GM19467 (cell line): ENCODE results near the gene IRS4.

Experiments used
- ATAC-seq: cut with Tn5 transposase; IDR thresholded peaks from one replicate; pipeline ENCODE4 v1.9.1; 2021; ENCODE audit warnings: mild to moderate bottlenecking, moderate library complexity; ENCODE audit not compliant: unreplicated experiment

Gene IRS4

GRCh38 chrX:108736509-108737479 lies at the start of gene IRS4:
Gene IRS4 (minus strand): TSS chrX:108736563.
- ATAC-seq, result no peak

GRCh38 chrX:108772549-108772948 lies 36.2 kb upstream of the IRS4 start:
- ATAC-seq, result no peak

- no peak for ATAC-seq
These were observed 27.2 kb upstream of the IRS4 start for GRCh38 chrX:108763559-108763958.

DNA sequence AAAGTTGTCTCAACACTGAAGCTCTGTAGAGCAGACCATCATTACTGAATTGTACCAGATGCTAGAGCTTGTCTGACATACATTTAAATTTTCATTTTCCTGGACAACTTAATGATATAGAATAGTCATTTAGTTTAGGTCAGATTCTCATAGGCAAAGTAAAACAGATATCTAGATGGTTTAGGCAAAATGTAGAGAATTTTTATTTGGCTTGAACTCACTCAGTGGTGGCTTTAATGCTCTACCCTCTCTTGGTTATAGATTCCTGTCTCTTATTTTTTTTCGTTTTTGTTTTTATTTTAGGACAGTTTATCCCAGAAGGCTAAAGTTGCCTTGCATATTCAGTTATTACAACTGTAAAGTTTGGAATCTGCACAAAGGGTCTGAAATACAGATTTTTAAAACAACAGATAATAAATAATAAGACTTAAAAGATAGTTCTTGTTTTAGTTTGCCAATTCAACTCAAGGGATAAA lies 4.0 kb upstream of the IRS4 start:
- ATAC-seq, result no peak

DNA sequence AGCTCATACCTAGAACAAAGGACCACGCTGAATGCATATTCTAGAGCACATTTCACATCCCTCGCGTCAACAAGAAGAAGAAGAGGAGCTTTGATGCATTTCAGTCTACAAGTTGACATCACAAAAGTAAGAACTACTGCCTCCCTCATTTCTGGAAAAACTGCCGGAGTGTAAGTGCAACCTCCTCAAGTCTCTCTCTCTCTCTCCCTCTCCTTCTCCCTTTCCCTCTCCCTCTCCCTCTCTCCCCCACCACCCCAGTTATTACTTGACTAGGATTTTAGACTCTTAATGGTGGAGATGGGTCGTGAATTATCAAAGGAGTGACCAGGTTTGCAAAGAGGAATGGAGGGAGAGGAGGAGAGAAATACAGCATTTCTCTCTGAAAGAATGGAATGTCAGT lies 1.4 kb upstream of the IRS4 start:
- ATAC-seq, result no peak

DNA sequence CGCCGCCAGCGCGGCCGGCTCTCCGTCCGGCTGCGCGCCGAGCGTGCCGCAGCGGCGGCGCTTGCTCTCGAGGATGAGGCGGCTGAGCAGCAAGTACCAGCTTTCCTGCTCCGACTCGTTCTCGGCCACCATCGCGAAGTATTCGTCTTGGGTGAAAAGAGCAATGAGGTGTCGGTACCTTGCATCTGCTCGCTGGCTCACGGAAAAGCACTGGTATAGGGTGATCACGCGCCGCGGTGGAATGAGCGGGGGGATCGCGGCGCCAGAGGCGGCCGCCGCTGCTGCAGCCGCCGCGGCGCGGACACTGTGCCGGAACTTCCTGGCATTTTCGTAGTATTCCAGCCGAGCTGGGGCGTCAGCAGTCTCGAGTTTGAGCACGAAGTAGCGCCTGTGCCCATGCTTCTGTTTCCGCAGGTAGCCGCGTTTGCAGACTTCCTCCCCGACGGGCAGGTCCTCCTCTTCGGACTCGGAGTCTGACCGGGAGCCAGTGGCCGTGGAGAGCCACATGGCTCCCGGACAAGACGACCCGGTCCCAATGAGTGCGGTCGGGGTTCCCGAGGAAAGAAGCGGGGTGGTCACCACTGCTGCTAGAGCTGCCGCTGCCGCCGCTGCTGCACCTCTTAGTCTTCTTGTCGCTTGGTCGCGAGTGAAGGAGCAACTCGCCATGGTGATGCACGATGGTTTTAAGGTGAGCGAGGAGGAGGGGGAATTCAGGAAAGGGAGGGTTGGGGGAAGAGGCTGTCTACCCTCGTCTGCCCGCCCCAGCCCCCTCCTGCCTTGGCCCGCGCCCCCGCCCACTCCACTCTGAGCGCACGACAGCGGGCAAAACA lies 469 bp downstream of the IRS4 start:
- no peak for ATAC-seq

DNA sequence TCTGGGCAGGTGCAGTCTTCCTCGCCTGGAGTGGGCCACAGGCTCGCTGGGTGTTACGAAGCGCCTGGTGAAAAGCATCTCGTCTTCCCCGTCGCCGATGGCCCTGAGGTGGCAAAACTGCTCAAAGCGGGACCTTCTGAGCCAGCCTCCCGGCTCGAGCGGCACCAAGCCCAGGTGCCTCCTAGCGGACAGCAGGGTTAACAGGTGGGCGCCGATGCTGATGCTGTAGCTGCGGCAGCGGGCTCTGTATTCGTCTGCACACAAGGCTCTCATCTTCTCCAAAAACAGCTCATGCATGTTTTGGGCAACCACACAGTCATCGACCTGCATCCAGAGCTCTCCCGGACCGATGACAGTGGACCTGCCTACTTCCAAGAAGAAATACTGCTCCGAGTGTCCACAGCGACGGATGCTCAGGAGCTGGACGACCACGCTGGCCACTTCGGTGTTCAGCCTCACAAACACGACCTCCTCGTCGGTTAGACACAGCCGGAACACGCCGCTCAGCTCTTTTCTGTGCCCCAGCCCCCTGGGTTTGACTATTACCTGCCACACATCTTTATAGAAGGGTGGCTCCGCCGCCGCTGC lies 1.2 kb downstream of the IRS4 start:
- no peak for ATAC-seq

GRCh38 chrX:108734426-108734825 lies 1.9 kb downstream of the IRS4 start:
- ATAC-seq, result no peak

DNA sequence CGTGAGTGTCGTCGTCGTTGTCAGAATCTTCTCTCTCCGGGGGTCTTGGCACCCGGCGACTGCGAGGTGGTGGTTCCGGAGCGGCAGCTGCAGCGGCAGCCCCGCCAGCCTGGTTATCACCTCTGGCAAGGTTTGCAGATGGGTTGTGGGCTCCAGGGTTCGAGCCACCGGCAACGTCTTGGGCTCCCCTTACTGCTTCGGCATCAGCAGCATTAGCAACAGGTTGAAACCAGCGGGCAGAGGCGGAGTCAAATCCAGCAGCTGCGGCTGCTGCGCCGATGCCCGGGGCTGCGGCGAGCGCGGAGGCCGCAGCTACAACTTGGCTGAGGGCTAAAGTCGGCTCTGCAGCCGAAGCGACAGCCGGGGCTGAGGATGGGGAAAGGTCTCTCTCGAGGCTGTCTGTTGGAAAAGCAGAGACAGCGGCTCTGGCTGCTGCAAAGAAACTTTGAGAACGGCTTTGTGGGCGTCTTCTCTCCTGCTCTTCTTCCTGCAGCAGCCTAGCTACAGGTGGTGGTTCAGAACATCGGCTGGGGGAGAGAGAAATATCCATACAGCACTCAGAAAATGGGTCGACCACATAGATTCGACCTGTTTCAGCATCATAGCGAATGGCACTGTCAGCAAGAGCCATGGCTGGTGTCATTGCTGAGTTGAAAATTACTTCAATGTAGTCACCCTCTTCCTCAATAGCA lies 3.6 kb downstream of the IRS4 start:
- ATAC-seq, result no peak

- ATAC-seq, result no peak
These were observed 5.2 kb downstream of the IRS4 start for GRCh38 chrX:108731153-108731552.

DNA sequence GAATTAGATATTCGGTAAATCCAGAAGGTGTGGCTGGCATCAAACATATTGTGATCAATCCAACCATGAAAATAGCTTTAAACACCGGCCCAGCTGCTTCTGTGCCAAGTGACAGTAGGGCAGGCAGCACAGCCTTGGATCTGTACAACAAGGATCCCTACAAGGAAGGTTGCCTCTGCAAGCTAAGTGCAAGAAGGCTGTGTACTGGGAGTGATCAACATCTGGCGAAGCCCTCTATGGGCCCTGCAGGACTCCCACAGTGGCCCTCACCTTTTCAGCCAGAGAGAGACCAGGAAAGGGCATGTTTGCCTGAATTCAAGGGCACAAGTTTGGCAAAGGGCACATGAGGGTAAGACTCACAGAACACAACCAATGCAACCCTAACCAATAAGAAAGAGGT lies 9.6 kb downstream of the IRS4 start:
- no peak for ATAC-seq

- ATAC-seq, result no peak
These were observed 13.8 kb downstream of the IRS4 start for GRCh38 chrX:108722561-108722960.

GRCh38 chrX:108712886-108713285 lies 23.5 kb downstream of the IRS4 start:
- ATAC-seq, result no peak

GRCh38 chrX:108704839-108705238 lies 31.5 kb downstream of the IRS4 start:
- ATAC-seq, result no peak

- no peak for ATAC-seq
These were observed 33.8 kb downstream of the IRS4 start for GRCh38 chrX:108702530-108702929.

DNA sequence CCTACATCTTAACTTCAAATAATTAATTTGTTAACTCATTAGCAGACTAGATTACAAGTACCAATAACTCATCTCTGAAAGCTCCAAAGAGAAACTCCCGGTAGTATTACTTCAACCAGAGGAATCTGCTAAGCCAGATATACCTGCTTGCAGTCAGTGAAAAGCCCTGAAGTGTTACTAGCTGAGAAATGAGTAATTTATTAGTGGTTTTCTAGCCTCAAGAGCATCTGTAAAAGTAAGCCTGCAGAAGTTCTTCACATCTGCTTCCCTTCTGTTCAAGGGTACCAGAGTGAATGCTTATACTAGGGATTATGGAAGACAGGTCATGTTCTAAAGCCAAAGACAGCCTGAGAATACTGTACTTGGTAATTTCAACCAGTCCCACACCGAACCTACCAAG lies 34.7 kb downstream of the IRS4 start:
- ATAC-seq, result no peak

- no peak for ATAC-seq
These were observed 37.0 kb downstream of the IRS4 start for GRCh38 chrX:108699368-108699767.

GRCh38 chrX:108696690-108697089 lies 39.7 kb downstream of the IRS4 start:
- ATAC-seq, result no peak
